ENCODE results near the gene UBE2H.

The UBE2H gene

GRCh38 chr7:129786825-129787563 lies 165.8 kb downstream of the UBE2H start:
- DNase-seq (ENCODE audit: low read depth in 2 of 2) = no peak

- DNase-seq (ENCODE audit: low read depth in 2 of 2) = no peak
These were observed 166.9 kb downstream of the UBE2H start for GRCh38 chr7:129785685-129786514.

DNA sequence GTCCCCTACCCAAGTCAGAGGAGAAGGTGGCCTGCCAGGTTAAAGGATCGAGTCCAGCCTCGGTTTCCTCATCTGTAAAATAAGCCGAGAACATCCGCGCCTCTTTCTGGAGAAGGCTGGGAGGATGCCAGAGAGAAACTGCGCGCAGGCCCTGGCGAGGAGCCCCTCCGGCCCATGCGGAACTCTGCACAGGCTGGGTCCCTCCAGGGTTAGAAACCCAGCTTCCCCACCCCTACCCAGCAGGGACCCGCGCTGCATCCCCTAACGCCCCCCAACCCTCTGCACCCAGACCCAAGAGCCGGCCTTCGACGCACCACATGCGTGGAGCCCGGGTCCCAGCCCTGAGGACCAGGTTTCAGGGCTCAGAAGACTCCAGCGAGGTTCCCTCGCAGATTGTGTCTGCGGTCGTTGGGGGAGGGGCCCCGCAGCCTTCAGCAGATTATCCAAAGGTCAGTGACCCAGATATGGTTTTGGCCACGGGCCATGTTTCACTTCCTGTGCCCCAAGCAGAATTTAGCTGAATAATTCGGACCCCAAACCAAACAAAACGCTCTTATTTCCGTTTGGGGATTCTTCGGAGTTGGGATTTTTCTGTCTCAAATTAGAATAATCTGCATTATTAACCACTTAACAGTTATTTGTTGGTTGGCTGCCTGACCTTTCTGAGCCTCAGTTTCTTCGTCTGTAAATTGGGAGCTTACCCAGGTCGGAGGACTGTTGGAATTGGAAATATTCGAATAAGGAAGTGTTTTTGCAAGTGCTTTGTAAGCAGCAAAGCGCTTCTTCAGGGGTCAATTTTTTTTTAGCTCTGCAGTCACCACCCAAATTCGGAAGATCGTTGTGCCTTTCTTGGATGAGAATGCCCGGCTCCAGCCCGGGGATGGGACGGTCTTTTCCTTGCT lies 167.7 kb downstream of the UBE2H start:
- no peak for DNase-seq (ENCODE audit: low read depth in 2 of 2)

- DNase-seq (ENCODE audit: low read depth in 2 of 2) = no peak
These were observed 168.3 kb downstream of the UBE2H start for GRCh38 chr7:129784437-129784782.

DNA sequence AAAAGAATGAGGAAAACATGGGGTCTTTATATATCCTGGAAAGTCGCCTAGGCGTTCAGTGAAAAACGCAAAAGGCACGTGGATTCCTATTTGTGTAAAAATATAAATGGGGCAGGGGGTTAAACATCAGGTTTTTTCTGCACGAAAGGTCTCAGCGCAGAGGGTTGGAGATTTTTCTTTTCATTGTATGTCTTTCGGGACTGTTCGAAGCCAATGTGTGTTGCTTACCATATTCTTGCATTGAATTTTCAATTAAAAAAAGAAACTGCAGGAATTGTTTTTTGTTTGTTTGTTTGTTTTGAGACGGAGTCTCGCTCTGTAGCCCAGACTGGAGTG lies 169.2 kb downstream of the UBE2H start:
- DNase-seq (ENCODE audit: low read depth in 2 of 2) = no peak

GRCh38 chr7:129782818-129783583 lies 169.8 kb downstream of the UBE2H start:
- no peak for DNase-seq (ENCODE audit: low read depth in 2 of 2)

DNA sequence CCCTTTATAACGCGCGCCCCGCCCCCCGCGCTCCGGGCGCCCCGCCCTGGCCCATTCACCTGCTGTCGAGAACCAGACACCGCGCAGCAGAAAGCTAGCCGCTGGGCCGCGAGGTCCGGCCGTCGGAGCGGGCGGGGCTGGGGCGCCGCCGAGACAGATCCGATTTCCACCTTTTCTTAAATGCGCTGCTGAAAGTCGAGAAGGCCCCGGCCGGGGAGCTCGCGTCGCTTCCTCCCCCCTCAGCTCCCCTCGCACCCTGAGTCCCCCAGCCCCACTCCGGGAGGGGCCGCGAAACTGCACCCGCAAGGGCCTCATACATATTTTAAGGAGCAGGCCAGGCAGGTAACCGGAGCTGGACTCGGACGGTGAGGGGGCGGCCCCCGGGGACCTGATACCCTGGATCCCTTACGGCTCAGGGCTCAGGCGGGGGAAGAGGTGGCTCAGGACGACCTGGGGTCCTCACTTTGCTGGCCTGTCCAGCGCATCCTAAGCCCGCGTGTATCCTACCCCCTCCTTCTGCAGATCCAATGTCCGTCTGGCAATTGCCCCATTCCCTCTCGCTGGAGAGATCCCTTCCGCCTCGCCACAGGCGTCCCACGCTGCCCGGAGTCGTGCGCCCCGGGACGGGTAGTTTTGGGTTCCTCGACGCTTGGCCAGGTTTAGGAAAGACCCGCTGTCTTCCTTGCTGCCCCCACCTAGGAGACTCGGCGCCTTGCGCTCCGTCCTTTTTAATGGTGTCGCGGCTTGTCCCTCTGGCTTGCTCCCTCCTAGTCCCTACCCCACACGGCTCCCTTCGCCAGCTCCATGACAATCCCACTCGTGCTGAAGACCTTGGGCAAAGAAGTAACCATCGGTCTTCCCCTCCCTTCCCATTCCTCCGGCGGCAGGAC lies 170.6 kb downstream of the UBE2H start:
- DNase-seq (ENCODE audit: low read depth in 2 of 2) = no peak

DNA sequence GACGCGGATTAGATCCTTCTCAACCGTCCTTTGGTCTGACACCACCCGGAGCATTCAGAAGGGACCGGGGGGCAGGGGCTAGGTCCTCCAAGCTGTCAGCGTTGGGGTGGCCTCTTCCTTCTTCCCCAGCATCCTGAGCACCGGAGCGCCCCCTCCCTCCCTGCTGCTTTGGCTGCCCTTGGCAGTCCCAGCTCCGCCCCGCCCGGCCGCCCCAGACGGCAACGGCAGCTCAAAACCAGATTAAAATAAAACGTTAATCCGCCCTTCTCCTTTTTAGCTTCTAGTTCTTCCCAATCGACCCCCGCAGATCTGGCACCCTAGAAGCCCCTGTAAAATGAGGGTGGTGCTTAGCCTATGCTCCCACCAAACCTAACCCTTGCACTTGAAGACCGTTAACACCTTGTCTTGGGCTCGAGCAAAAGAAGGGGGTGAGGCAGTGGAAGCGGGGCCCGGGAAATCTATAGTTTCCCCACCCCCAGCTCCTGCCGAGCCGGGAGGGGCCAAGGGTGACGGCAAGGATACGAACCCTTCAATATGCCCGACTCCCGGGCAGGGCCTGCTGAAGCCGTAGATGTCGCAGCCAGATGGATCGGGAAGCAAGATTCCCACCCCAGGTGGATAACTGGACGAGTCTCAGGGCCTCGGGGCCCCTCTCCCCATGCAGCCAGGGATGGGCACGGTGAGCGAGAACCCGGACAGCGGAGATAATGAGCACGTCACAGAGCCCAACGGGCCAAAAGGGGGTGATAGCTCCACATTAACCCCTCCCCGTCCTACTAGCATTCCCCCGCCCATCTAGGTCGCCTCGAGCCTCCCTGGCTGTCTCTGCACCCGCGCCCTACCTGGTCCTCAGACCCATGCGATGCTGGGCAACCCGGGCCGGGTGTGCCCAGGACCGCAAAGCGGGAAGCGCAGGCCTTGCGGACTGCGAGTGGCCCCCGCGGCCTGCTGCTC lies 171.5 kb downstream of the UBE2H start:
- no peak for DNase-seq (ENCODE audit: low read depth in 2 of 2)

All from stimulated activated CD8-positive, alpha-beta memory T cell treated with anti-CD3 and anti-CD28 coated beads, Interleukin-7, amount 100 ng/mL, for 1 hour (primary cell).